ENCODE results near the gene ZGPAT.

DNA sequence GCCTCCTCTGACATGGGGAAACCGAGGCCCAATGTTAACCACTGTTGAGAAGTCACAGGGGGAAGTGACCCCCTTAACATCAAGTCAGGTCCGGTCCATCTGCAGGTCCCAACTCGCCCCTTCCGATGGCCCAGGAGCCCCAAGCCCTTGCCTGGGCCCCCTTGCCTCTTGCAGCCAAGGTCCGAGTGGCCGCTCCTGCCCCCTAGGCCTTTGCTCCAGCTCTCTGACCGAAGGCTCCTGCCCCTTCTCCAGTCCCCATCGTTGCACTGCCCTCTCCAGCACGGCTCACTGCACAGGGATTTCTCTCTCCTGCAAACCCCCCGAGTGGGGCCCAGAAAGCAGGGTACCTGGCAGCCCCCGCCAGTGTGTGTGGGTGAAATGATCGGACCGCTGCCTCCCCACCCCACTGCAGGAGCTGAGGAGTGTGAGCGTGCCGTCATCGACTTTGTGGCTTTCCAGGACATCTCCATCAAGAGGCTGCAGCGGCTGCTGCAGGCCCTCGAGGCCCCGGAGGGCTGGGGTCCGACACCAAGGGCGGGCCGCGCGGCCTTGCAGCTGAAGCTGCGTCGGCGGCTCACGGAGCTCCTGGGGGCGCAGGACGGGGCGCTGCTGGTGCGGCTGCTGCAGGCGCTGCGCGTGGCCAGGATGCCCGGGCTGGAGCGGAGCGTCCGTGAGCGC lies 9.8 kb upstream of the ZGPAT start:
- TF ChIP-seq EP300 (IDR thresholded peaks at IDR 0.05; ENCODE audit: borderline replicate concordance in 1 of 2, low read depth in 2 of 2, low read length in 2 of 2) (no peak), TAF1 (IDR thresholded peaks at IDR 0.05; ENCODE audit: low read depth, low read length) (no peak), POLR2A (IDR thresholded peaks at IDR 0.05; ENCODE audit: control extremely low read depth in 1 of 2, low read depth in 2 of 2, low read length in 2 of 2) (no peak; a peak in 1 of 3 replicates), POLR2AphosphoS5 (IDR thresholded peaks at IDR 0.05; ENCODE audit: low read depth, low read length) (no peak; the same call in 1 of the 2 replicates)
- TF ChIP-seq, protein P1, sequence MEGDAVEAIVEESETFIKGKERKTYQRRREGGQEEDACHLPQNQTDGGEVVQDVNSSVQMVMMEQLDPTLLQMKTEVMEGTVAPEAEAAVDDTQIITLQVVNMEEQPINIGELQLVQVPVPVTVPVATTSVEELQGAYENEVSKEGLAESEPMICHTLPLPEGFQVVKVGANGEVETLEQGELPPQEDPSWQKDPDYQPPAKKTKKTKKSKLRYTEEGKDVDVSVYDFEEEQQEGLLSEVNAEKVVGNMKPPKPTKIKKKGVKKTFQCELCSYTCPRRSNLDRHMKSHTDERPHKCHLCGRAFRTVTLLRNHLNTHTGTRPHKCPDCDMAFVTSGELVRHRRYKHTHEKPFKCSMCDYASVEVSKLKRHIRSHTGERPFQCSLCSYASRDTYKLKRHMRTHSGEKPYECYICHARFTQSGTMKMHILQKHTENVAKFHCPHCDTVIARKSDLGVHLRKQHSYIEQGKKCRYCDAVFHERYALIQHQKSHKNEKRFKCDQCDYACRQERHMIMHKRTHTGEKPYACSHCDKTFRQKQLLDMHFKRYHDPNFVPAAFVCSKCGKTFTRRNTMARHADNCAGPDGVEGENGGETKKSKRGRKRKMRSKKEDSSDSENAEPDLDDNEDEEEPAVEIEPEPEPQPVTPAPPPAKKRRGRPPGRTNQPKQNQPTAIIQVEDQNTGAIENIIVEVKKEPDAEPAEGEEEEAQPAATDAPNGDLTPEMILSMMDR (IDR thresholded peaks at IDR 0.05; ENCODE audit: control extremely low read depth in 1 of 3, insufficient read depth in 1 of 3, low read depth in 1 of 3, low read length in 3 of 3): no peak

All from H1 (cell line).